PFSK-1 (cell line): ENCODE data around the gene DLG4.

Experiments used
- FOXP2 ChIP-seq: optimal IDR thresholded peaks from 2 replicates; pipeline ENCODE3; 2011; ENCODE audit warnings: borderline replicate concordance, control low read depth, inconsistent platforms; ENCODE audit not compliant: insufficient read depth; ENCODE audit errors: extremely low read length, extremely low read depth
- POLR2AphosphoS5 ChIP-seq: IDR thresholded peaks from 2 replicates; pipeline ENCODE4 v1.6.1; 2012; ENCODE audit warnings: low read depth, mild to moderate bottlenecking, control low read depth, low read length, moderate library complexity
- SIN3A ChIP-seq: IDR thresholded peaks from 2 replicates; pipeline ENCODE4 v1.6.1; 2012; ENCODE audit warnings: mild to moderate bottlenecking, low read length, moderate library complexity, borderline replicate concordance; ENCODE audit not compliant: insufficient read depth
- TAF1 ChIP-seq: IDR thresholded peaks from 2 replicates; pipeline ENCODE4 v1.6.1; 2012; ENCODE audit warnings: low read length, control low read depth, borderline replicate concordance; ENCODE audit not compliant: insufficient read depth
- TF ChIP-seq, protein P1 (sequence below), 2 experiments: IDR thresholded peaks; 2 replicates each; pipeline versions ENCODE4 v1.6.1 to v1.8.0; 2011 to 2012; ENCODE audit warnings: low read depth in 2 of 2, low read length in 2 of 2, control low read depth in 1 of 2, inconsistent platforms in 1 of 2, mild to moderate bottlenecking in 1 of 2, moderate library complexity in 1 of 2; ENCODE audit not compliant: insufficient read depth in 1 of 2

The DLG4 gene

DNA sequence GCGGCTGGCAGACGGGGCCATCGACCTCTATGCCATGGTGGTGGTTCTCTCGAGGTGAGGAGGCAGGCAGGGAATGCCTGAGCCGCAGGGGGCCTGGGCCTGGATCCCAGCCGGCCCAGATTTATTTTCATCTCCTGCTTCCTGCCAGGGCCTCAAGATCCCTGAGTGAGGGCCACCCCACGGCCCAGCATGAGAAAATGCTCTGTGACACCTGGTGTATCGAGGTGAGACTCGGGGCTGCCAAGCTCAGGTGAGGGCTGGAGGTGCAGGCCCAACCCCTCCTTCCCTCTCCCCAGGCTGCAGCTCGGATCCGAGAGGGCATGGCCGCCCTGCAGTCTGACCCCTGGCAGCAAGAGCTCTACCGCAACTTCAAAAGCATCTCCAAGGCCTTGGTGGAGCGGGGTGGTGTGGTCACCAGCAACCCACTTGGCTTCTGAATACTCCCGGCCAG is 5.0 kb upstream of the DLG4 start:
- no peak; the same call in 1 of the 2 replicates for TF ChIP-seq POLR2AphosphoS5
- TF ChIP-seq FOXP2: no peak
- TF ChIP-seq TAF1: no peak
- TF ChIP-seq, protein P1, sequence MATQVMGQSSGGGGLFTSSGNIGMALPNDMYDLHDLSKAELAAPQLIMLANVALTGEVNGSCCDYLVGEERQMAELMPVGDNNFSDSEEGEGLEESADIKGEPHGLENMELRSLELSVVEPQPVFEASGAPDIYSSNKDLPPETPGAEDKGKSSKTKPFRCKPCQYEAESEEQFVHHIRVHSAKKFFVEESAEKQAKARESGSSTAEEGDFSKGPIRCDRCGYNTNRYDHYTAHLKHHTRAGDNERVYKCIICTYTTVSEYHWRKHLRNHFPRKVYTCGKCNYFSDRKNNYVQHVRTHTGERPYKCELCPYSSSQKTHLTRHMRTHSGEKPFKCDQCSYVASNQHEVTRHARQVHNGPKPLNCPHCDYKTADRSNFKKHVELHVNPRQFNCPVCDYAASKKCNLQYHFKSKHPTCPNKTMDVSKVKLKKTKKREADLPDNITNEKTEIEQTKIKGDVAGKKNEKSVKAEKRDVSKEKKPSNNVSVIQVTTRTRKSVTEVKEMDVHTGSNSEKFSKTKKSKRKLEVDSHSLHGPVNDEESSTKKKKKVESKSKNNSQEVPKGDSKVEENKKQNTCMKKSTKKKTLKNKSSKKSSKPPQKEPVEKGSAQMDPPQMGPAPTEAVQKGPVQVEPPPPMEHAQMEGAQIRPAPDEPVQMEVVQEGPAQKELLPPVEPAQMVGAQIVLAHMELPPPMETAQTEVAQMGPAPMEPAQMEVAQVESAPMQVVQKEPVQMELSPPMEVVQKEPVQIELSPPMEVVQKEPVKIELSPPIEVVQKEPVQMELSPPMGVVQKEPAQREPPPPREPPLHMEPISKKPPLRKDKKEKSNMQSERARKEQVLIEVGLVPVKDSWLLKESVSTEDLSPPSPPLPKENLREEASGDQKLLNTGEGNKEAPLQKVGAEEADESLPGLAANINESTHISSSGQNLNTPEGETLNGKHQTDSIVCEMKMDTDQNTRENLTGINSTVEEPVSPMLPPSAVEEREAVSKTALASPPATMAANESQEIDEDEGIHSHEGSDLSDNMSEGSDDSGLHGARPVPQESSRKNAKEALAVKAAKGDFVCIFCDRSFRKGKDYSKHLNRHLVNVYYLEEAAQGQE (IDR thresholded peaks at IDR 0.05; ENCODE audit: insufficient read depth in 1 of 2, low read depth in 2 of 2, low read length in 2 of 2): no peak
- no peak for TF ChIP-seq SIN3A

DNA sequence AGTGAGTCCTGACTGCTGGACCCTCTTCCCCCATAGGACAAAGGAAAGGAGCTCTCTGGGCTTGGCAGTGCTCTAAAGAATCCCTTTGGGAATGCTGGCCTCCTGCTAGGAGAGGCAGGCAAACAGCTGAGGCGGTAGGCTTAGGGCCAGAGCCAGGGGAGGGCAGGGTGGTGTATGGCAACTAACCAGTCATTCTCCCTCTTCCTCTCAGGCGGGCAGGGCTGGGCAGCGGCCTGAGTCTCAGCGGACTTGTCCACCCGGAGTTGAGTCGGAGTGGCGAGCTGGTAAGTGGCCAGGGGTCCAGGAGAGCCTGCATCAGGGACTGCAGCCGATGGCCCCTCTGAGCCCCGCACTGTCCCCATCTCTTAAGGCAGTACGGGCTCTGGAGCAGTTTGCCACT is 4.5 kb upstream of the DLG4 start:
- TF ChIP-seq FOXP2 (no peak), TAF1 (no peak), POLR2AphosphoS5 (no peak; the same call in 1 of the 2 replicates), SIN3A (no peak)
- TF ChIP-seq, protein P1 (IDR thresholded peaks at IDR 0.05; ENCODE audit: insufficient read depth in 1 of 2, low read depth in 2 of 2, low read length in 2 of 2): no peak

DNA sequence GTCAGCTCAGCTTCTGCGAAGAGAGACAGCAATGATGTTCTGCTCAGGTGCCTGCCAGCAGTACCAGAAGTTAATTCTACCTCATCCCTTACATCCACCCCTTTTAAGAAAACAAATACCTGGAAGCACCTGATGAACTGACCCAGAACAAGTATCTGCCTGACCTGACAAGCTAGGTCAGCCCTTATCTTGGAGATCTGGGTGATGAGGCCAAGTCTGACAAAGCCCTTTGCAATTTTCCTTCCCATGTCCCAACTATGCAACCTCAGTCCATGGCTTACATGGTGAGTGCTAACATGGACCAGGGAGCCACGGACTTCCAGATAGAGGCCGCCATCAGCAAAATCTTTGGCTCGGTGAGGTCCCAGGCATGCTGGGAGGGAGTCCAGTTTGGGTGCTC is 3.7 kb upstream of the DLG4 start:
- TF ChIP-seq, protein P1 (IDR thresholded peaks at IDR 0.05; ENCODE audit: insufficient read depth in 1 of 2, low read depth in 2 of 2, low read length in 2 of 2): no peak
- TF ChIP-seq FOXP2 (no peak), POLR2AphosphoS5 (no peak), SIN3A (no peak), TAF1 (no peak)

DNA sequence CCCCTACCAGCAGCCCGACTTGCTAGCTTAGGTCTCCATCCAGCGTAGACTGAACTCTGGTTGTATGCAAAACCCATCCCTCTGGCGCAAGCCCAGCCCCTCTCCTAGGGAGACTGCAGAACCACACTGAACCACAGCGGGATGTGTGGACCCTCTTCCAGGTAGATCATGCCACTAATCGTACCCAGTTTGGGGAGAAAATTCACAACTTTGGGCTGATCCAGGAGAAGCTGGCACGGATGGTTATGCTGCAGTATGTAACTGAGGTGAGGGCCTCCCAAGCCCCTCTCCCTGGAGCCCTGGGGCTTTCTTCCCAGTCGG is 3.3 kb upstream of the DLG4 start:
- TF ChIP-seq POLR2AphosphoS5 (peak; percentile 42; the same call in 1 of the 2 replicates), SIN3A (no peak)

DNA sequence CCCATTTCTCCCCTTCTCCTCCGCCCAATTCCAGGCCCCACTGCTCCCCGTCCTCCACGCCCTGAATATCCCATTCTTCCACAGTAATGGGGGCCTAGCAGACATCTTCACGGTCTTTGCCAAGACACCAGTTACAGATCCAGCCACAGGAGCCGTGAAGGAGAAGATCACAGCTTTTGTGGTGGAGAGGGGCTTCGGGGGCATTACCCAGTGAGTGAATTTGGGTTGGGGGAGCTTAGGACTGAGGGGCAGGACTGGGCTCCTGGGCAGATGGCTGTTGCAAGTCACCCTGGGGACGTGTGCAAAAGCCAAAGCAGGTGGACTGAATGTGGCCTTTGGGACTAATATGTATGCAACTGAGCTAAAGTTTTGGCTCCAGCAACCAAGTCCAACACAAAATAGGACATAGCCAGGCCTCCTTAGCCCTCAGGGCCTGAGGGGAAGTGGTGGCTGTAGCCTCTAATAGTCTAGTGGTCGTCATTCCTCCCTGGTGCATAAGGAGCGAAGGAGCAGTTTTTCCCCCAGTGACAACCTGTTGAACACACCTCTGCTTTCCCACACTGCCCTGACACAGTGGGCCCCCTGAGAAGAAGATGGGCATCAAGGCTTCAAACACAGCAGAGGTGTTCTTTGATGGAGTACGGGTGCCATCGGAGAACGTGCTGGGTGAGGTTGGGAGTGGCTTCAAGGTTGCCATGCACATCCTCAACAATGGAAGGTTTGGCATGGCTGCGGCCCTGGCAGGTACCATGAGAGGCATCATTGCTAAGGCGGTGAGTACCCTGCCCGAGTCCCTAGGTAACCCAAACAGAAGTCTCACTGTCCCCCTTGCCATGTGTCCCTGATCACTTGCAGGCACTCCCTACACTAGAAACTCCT is 2.7 kb upstream of the DLG4 start:
- TF ChIP-seq FOXP2 (no peak), POLR2AphosphoS5 (peak; percentile 66), TAF1 (no peak), SIN3A (no peak)
- TF ChIP-seq, protein P1 (IDR thresholded peaks at IDR 0.05; ENCODE audit: insufficient read depth in 1 of 2, low read depth in 2 of 2, low read length in 2 of 2): no peak
